ENCODE measurements around the gene FLT3.
"Not testable (repeated sequence)": the region's sequence is repeated elsewhere in the genome, so short reads cannot be mapped to it uniquely, and the experiment has no call there.

Gene FLT3

DNA sequence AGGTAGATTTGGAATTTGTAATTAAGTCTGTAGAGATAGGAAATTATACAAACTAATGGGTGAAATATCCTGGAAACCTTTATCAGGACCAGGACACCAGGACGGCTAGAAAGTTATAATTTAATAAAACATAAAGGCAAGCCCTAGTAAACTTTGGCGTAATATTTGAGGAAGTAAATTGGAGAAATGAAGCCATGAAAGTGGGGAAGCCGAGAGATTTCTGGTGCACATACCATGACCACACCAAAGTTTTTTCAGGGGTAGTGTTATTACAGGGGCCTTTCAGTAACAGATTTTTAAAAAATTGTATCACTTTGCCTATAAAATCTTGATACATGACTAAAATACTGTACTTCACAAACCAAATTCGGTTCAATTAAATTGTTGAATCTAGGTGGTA is 57.2 kb downstream of the FLT3 start:
- DNase-seq: no peak

DNA sequence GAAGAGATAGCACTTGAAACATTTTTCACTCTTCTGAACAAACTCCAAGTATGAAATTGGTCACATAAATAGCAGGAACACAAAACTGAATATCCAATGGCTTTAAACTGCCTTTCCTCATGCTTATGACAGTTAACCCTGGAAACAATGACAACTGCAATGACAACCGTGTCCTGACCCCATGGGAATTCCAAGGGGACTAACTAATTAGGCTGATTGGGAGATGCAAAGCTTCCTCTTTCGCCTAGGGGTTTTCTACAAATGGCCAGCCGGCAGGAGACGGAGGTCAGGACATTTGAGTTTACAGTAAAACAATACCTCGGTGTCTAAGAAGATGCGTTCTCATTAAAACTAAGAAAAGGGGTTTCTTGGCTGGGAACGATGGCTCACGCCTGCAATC is 58.9 kb downstream of the FLT3 start:
- DNase-seq: no peak

- DNase-seq: no peak
Observed at GRCh38 chr13:28041031-28041461, 59.3 kb downstream of the FLT3 start.

DNA sequence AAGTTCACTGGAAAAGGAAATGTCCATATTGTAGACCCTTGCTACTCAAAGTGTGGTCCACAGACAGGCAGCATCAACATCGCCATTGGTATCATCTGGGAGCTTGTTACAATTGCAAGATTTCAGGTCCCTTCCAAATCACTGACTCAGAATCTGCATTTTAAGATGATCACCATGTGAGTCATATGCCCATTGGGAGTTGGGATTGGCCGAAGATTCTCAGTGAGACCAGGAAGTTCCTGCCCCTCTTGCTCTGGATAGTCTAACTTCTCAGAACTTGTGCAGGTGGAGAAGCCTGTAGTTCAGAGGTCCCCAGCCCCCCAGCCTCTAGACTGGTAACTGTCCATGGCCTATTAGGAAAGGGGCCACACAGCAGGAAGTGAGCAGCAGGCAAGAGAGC is 63.0 kb downstream of the FLT3 start:
- DNase-seq: peak; percentile 16

GRCh38 chr13:28035146-28035782 is 65.1 kb downstream of the FLT3 start:
- DNase-seq: no peak

DNA sequence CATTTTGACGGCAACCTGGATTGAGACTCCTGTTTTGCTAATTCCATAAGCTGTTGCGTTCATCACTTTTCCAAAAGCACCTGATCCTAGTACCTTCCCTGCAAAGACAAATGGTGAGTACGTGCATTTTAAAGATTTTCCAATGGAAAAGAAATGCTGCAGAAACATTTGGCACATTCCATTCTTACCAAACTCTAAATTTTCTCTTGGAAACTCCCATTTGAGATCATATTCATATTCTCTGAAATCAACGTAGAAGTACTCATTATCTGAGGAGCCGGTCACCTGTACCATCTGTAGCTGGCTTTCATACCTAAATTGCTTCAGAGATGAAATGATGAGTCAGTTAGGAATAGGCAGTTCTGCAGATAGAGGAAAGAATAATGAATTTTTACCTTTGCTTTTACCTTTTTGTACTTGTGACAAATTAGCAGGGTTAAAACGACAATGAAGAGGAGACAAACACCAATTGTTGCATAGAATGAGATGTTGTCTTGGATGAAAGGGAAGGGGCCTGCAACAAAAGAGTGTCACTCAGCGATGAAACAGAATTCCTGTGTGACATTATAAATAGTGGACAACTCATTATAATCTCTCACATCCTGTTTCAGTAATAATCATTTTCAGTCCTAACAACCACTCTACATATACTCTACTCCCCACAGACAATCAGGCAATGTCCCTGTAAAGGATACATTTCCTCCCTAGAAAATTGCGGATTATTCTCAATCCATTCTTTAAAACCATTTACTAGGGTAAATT is 66.3 kb downstream of the FLT3 start:
- no peak for DNase-seq

DNA sequence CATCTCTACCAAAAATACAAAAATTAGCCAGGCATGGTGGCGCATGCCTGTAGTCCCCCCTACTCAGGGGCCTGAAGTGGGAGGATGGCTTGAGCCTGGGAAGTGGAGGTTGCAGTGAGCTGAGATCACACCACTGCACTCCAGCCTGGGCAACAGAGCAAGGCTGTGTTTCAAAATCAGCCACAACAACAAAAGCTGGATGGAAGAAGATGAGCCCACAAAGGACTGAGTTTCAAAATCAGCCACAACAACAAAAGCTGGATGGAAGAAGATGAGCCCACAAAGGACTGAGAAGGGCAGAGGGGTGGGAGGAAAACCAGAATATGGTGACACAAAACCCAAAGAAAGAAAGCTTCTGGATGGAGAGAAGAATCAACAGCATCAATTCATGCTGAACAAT is 67.9 kb downstream of the FLT3 start:
- not testable (repeated sequence) for DNase-seq

DNA sequence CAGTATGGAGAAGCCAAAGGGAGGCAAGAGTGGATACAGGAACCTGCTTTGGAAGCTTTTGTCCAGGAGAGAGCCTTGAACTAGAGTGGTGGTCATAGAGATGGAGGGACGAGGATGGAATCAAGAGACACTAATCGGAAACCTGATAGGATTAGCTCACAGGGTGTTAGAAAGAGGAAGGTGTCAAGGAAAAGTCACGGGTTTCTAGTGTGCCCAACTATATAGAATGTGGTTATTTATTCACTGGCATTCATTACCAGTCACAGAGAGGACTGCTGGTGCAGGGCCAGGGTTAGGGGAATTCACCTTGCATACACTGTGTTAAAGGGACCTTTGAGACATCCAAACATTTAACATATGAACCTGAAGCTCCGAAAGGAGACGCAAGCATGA is 68.5 kb downstream of the FLT3 start:
- no peak for DNase-seq

DNA sequence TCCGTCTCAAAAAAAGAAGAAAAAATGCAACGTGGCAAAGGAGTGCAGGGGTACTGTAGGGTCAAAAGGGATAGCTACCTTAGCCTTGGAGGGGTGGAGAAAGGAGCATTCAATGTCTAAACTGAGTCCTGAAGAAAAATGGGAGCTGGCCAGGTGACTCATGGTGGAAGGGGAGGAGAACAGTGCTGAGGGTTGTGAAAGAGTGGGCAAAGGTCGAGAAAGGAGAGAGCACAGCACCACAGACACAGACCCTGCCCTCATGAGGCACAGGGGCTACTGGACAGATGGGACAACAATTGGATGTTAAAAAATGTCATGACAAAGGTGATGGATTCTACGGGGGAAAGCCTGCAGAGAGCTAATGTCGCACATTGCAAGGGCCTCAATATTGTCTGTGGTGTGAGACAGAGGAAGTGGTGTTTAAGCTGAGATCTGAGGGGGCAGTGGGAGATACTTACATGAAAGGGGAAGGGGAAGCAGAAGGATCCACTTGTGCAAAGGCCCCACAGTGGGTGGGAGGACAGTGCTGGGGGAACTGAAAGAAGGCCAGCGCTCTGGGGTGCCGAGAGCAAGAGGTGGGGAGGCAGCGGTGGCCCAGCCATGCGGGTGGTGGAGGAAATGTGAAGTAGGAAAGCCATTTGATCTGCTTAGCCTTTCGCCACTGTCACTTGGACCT is 69.0 kb downstream of the FLT3 start:
- no peak for DNase-seq

- DNase-seq: no peak
Observed at GRCh38 chr13:28027607-28028364, 72.6 kb downstream of the FLT3 start.

- DNase-seq: no peak
Observed at GRCh38 chr13:28027071-28027470, 73.3 kb downstream of the FLT3 start.

- DNase-seq: no peak
Observed at GRCh38 chr13:28026508-28026907, 73.9 kb downstream of the FLT3 start.

- DNase-seq: no peak
Observed at GRCh38 chr13:28022848-28023518, 77.4 kb downstream of the FLT3 start.

DNA sequence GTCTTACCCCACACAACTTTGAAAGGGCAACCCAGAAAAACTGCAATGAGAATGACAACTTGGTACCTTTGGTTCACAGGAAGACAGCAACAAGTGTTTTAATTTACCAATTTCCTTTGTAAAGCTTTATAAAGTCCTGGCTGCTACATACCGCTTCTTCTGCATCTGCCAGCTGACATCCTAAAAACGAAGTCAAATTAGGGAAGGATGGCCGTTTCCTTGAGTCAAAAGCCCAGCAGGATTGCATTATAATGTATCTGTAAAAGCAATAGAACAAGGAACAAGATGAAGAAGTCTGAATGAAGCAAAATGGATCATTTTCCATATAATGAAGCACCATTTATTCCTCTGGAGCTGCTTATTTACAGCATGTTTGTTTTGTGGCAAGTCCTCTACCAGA is 86.1 kb downstream of the FLT3 start:
- no peak for DNase-seq

- no peak for DNase-seq
Observed at GRCh38 chr13:28013482-28013881, 86.9 kb downstream of the FLT3 start.

DNA sequence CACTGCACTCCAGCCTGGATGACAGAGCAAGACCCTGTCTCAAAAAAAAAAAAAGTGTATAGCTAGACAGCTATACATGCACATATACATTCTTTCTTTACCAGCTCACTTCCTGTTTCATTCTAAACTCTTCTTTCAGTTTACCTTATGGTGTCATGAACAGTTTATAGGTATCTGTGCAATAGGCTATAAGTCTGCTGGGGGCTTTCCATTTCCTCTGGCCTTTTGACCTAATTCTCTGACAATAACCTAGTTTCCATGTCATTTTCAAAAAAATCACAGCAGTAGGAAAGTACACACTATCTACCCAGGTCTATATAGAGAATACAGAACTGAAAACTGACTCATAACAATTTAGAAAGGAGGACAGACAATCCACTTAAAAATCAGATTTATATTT is 87.5 kb downstream of the FLT3 start:
- DNase-seq: no peak

GRCh38 chr13:28012383-28012782 is 88.0 kb downstream of the FLT3 start:
- DNase-seq: no peak

GRCh38 chr13:28010046-28010445 is 90.3 kb downstream of the FLT3 start:
- no peak for DNase-seq

DNA sequence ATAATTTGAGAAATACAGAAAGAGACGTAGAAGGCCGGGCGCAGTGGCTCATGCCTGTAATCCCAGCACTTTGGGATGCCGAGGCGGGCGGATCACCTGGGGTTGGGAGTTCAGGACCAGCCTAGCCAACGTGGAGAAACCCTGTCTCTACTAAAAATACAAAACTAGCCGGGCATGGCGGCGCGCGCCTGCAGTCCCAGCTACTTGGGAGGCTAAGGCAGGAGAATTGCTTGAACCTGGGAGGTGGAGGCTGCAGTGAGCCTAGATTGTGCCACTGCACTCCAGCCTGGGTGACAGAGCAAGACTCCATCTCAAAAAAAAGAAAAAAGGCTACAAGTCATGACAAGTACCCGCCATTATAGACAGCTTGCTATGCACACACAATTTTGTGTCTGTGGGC is 95.4 kb downstream of the FLT3 start:
- DNase-seq: not testable (repeated sequence)

DNA sequence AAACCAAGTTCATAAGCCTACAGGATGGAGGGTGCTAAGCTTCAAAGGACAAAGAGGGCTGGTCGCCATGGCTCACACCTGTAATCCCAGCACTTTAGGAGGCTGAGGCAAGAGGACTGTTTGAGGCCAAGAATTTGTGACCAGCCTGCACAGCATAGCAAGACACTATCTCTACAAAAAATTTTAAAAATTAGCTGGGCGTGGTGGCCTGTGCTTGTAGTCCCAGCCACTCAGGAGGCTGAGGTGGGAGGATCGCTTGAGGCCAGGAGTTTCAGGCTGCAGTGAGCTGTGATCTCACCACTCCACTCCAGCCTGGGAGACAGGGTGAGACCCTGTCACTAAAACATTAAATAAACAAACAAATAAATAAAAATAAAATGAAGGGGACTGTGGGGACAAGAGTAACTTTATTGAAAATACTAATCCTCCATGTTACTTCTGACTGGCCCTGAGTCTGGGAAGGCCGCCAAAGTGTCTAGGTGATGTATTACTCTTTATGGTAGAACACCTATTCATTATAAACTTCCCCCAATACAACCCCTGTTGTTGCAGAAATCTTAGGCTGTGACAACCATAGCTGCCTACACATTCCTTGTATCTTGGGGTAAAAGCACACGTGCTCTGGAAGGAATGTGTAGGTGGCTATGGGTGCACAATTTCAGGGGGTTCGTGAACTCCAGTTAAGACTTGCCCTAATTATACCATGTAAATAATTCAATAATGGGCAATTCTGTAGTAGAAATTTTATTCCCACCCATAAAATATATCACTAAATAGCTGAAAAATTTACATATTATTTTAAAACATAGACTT is 97.3 kb downstream of the FLT3 start:
- no peak for DNase-seq

- DNase-seq: no peak
Observed at GRCh38 chr13:28001837-28002473, 98.4 kb downstream of the FLT3 start.

All from activated CD4-positive, alpha-beta T cell treated with anti-CD3 and anti-CD28 coated beads, Interleukin-10, Interleukin-2, amounts not matched to agents 100 ng/mL and 50 ng/mL, durations not matched to agents 16 hours and 8 hours (primary cell).